Measurements from ENCODE around the gene PRMT9. TPM values are rescaled to one million over a fixed set of nuclear protein-coding genes. Genes with fewer than 3 reads are reported as not detected.

The PRMT9 gene
- total and polyA plus RNA-seq, 2 of the 4 experiments (the other 2 are of a cell fraction): 5.0 to 14.2 TPM

DNA sequence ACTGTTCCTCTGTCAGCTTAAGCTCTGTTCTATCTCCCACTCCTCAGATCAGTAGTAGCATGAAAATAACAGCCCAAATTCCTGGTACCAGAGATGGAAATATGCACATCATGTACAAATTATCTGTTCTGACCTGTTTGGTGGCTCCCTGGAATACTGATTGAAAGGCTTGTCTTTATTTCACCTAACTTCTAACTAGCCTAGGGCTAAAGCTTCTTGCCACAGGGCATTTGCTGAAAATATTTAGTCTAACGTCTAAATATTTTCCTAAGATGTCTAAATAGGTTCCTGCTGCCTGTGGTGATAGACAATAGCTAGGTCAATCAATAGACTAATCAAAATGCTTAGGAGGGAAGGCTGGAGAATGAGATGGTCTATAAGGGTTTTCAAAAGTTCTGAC lies 12.9 kb upstream of the PRMT9 start:
- POLR2A ChIA-PET (ENCODE audit: unreplicated experiment): no interaction called here
- BruUV-seq (replicated peaks): no TSS peak
- H3K4me3 ChIP-seq (ENCODE audit: insufficient read depth, low read depth, low read length): no peak overlapping the region
- H2AFZ ChIP-seq (replicated peaks; ENCODE audit: low read length, poor library complexity): no peak overlapping the region
- no peak overlapping the region for H4K5ac ChIP-seq (ENCODE audit: low read depth, low read length)
- no peaks in the 10 kb centered on the region for H4K20me1 ChIP-seq (ENCODE audit: insufficient read depth, low read length)
- TF ChIP-seq NFE2L2 (IDR thresholded peaks at IDR 0.05; ENCODE audit: low read depth, low read length): no peak
- no peak for TF ChIP-seq USF2 (IDR thresholded peaks at IDR 0.05; ENCODE audit: low read depth, low read length)
- H4K91ac ChIP-seq (ENCODE audit: insufficient read depth, low read depth, low read length): no peak overlapping the region
- H3K56ac ChIP-seq (ENCODE audit: extremely low read depth, insufficient read depth, low read length): no peak overlapping the region
- WGBS, 2 experiments (ENCODE audit: extremely low coverage in 2 of 2, insufficient read length in 1 of 2): no CpG with 5 or more reads among the region's 1 CpG
- no peak overlapping the region for H3K4ac ChIP-seq (ENCODE audit: low read depth, low read length)
- H2BK20ac ChIP-seq (ENCODE audit: low read depth, low read length): no peak overlapping the region
- no peak overlapping the region for H2BK15ac ChIP-seq (ENCODE audit: low read depth, low read length)
- H3K18ac ChIP-seq (ENCODE audit: low read depth, low read length): no peak overlapping the region
- H3K4me1 ChIP-seq (ENCODE audit: control insufficient read depth, insufficient read depth, low read length): no peaks in the 10 kb centered on the region
- H3K36me3 ChIP-seq (ENCODE audit: control insufficient read depth, insufficient read depth, low read length): no peaks in the 10 kb centered on the region
- peaks cover 3% of the 10 kb centered on the region; the same call in 1 of the 2 replicates for H3K9me3 ChIP-seq (ENCODE audit: control insufficient read depth, insufficient read depth, low read length)
- ATAC-seq (ENCODE audit: low read depth) (no peak), DNase-seq (no peak)
- H3K4me2 ChIP-seq (ENCODE audit: low read depth, low read length): no peak overlapping the region
- in situ Hi-C loops (cut with MboI; ENCODE audit: low sequenced_read_pairs) (no loop called here), intact Hi-C loops (cut with micrococcal nuclease) (no loop called here), dilution Hi-C loops (cut with HindIII; ENCODE audit: low sequenced_read_pairs, unreplicated experiment) (no loop called here)
- peaks cover 5% of the 10 kb centered on the region; the same call in 1 of the 2 replicates for H3K27me3 ChIP-seq (ENCODE audit: control insufficient read depth, insufficient read depth, low read length)
- no peak overlapping the region for H3K14ac ChIP-seq (replicated peaks; ENCODE audit: low read depth, low read length)
- no peak overlapping the region for H2AK9ac ChIP-seq (replicated peaks; ENCODE audit: low read depth, low read length, poor library complexity)
- no peaks in the 10 kb centered on the region for H3K9me1 ChIP-seq (ENCODE audit: insufficient read depth, low read length)
- no peaks in the 10 kb centered on the region for H3K79me1 ChIP-seq (ENCODE audit: low read depth in 1 of 2, low read length in 2 of 2)
- no peak overlapping the region for H4K8ac ChIP-seq (ENCODE audit: low read depth in 2 of 2, low read length in 2 of 2)
- H3K23ac ChIP-seq (ENCODE audit: low read depth, low read length): no peak overlapping the region
- H2BK120ac ChIP-seq (ENCODE audit: low read depth, low read length): no peak overlapping the region
- H2BK5ac ChIP-seq (ENCODE audit: low read depth, low read length, poor library complexity, severe bottlenecking): no peak overlapping the region
- H3K9ac ChIP-seq (ENCODE audit: low read depth, low read length): no peak overlapping the region
- no peak overlapping the region for H2AK5ac ChIP-seq (ENCODE audit: low read depth, low read length)
- no peak overlapping the region for H3K27ac ChIP-seq (ENCODE audit: insufficient read depth, low read length)
- CTCF ChIA-PET: interaction anchor here (0.5 to 0.8 kb wide), 2 partner anchors 12 to 54 kb away, joined by 3 read pairs; no protein-coding TSS in a partner anchor

All from IMR-90 (cell line).